ENCODE measurements around the gene PRDM13.
"Not testable (repeated sequence)": the region's sequence is repeated elsewhere in the genome, so short reads cannot be mapped to it uniquely, and the experiment has no call there.

PRDM13 gene

GRCh38 chr6:99638358-99638757, 31.7 kb downstream of the PRDM13 start:
- not testable (repeated sequence) for DNase-seq

- no peak for DNase-seq
Observed at GRCh38 chr6:99641270-99641669, 34.6 kb downstream of the PRDM13 start.

GRCh38 chr6:99645986-99646385, 39.4 kb downstream of the PRDM13 start:
- DNase-seq, result no peak

- not testable (repeated sequence) for DNase-seq
Observed at GRCh38 chr6:99650091-99650571, 43.5 kb downstream of the PRDM13 start.

GRCh38 chr6:99660206-99660605, 53.6 kb downstream of the PRDM13 start:
- no peak for DNase-seq

GRCh38 chr6:99661870-99662269, 55.2 kb downstream of the PRDM13 start:
- no peak for DNase-seq

- DNase-seq, result no peak
Observed at GRCh38 chr6:99662616-99663015, 56.0 kb downstream of the PRDM13 start.
